GM19238 (cell line): ENCODE data around the gene PPP1R1C.

Experiments used
- DNase-seq: peaks from one replicate; pipeline ENCODE4 v3.0.0; 2011; ENCODE audit warnings: low spot score; ENCODE audit not compliant: insufficient read length

PPP1R1C gene

DNA sequence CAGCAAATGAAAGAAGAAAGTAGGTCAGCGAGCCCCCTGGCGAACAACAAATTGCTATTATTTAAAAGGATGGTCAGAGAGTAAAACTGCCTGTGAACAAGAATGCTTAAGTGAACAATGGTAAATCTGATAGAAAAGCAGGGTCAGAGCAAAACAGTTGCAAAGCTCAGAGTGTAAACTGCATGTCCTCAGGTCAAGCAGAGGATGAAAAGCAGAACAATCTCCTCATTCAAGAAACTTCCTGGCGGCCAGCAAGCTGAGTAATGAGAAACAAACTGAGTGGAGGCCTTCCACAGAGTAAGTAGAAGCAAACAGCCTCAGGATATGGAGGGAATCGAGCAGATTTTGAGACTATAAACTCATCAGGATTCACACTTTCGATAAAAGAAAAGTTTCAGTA, 117.9 kb downstream of the PPP1R1C start:
- DNase-seq = no peak

DNA sequence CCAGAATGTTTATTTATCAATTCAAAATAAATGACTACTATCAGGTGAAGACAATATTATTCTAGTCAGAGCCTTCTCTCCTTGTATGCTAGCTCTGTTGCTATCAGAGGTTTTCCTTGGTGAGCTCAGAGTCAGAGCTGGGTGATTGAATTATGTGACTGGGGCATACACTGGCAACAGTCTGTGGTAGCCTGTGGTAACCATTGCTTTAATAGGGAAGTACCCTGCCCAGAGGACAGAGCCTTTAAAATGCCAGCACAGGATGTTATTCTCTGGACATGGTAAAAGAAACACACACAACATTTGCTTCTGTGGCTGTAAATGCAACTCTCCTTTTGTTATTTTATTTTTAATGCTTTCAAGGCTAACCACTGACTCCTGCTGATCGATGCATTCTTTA, 124.7 kb downstream of the PPP1R1C start:
- no peak for DNase-seq

- DNase-seq = no peak
Measured at GRCh38 chr2:182113334-182113733, 127.7 kb downstream of the PPP1R1C start.

GRCh38 chr2:182115258-182115657, 129.6 kb downstream of the PPP1R1C start:
- no peak for DNase-seq

DNA sequence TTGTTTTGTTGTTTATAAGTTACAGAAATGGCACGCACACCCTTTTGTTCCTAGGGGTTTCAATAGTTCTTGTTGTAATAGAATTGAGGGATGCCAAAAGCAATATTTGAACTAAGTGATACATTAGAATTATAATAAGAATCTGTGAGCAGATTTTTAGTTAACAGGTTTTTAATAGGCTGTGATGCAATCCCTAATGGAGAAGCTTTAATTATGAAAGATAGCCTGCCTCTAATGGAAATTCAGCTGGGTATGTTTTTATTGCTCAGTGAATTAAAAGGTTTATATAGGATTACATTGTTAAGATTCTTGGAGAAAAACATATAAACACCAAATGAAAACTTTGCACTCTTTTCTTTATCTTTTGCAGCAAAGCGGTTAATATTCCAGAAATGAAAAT, 131.1 kb downstream of the PPP1R1C start:
- no peak for DNase-seq

GRCh38 chr2:182117196-182117595, 131.5 kb downstream of the PPP1R1C start:
- no peak for DNase-seq

- DNase-seq = no peak
Measured at GRCh38 chr2:182128821-182129707, 143.4 kb downstream of the PPP1R1C start.

- no peak for DNase-seq
Measured at GRCh38 chr2:182132605-182133004, 147.0 kb downstream of the PPP1R1C start.

DNA sequence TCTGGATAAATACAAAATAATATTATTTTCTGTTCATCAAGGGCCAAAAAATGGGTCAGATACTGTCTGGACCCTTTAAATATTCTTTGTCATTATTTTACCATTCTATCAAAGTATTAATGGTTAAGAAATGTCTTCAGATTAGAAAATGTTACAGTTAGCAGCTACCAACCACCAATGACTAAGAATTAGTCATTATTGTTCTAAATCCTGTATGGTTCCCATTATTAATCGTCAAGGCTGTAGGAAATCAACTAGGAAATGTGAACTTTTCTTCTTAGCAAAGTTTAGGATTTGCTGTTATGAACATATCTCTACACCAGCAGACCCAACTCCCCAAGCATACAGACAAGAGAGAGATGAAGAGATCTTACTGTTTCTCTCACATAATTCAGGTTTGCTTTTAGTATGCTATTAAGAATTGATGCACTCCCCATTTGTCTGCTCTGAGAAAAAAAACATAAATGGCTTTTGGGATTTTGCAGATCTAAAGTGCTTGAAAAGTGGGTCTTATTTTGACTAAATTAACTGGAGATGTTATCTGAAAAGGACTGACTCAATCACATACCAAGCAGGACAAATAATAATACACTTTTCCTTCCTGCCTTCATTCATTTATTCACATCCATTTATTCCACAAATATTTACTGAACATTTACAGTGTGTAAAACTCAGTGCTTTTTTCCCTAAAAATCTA, 147.7 kb downstream of the PPP1R1C start:
- DNase-seq = no peak

DNA sequence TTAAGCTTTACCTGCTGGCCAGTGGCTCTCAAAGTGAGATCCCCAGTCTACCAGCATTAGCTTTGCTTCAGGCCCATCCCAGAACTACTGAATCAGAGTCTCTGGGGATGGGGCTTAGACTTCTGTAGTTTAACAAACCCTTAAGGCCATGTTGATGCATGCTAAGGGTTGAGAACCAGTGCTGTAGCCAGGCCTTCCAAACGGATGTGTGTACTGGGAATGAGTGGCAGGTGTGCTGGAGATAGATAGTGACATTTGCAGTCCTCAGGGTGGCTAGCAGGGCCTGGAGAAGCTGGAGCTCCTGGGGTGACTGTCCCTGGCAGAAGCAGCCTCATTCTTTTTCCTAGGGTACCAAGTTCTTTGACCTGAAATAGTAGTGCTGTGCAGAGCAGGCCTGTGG, 148.5 kb downstream of the PPP1R1C start:
- DNase-seq = no peak

DNA sequence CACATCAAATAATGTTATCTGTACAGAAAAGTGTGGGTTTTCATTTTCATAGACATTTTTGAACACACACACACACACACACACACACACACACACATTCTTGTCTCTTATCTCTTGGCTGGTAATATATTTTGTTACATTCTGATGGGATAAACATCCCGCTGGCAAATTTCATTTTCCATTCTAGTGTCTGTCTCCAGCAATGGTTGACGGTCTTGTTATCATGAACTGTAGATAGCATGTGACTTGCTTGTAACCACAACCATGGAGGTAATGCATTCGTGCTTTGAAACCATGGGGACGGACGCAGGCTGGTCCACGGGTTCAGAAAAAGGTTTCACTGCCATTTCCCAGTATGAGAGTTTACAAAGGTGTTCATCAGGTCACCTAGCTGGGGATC, 156.4 kb downstream of the PPP1R1C start:
- DNase-seq = no peak

DNA sequence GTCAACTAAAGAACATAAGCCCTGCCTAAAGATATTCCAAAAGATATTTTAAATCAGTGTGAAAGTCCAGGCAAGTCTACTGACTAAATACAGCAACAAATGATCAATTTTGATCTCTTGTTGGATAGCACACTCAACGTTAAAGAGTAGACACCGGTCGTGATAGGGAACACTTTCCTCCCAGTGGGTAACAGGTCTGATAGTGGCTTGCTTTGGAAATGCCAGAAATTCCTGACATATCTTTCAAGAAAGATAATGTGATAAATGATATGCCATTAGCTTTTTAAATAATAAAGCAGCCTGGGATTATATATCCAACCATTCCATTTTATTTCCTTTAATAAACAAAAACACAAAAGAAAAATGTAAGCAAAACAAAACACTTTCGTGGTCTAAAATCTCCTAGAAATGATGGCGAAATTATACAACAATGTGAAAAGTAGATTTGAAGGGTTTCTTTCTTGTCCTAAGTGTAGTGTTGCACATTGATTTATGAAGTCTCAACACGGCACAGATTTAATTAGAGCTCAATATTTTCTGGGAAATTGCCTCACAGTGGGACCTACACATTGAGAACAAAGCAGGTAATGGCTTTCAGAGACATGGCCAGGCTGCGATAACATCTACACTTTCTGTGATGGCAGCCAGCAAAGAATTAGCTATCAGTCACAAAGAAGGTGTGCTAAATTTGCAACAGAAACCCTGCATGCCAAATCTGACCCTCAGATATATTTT, 158.6 kb downstream of the PPP1R1C start:
- DNase-seq = no peak

DNA sequence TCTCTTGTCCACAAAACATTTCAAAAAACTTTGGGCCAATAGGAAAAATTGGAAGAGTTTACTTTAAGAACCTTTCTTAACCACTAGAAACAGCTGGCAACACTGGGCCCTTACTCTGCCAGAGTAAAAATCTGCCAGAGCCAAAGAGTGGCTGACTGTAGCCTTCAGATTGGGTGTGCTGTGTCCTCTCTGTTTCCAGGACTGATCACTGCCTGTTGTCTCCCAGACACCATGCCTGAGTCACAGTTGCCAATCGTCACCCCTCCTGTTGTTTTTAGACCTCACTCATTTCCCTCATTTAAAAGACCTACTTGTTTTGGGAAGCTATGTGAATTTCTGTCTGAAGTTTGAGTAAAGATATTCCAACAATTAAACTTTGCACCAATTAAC, 159.1 kb downstream of the PPP1R1C start:
- no peak for DNase-seq

DNA sequence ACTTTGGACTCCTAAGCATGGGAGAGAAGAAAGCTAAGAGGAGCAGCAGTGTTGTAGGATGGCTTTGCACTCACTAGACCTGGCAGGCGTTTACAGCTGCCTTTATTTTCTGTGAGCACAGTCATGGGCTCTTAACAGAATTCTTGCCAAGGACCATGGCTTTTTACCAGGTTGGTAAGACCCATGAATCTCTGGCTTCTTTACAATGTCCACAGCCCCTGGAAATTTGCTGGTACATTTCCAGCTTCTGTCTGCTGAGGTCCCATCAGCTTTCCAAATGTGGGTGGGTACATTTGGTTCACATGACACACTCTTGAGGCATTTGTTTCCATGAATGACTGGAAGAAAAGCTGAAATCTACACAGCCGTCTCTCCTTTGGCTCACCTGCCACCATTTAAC, 162.7 kb downstream of the PPP1R1C start:
- no peak for DNase-seq

DNA sequence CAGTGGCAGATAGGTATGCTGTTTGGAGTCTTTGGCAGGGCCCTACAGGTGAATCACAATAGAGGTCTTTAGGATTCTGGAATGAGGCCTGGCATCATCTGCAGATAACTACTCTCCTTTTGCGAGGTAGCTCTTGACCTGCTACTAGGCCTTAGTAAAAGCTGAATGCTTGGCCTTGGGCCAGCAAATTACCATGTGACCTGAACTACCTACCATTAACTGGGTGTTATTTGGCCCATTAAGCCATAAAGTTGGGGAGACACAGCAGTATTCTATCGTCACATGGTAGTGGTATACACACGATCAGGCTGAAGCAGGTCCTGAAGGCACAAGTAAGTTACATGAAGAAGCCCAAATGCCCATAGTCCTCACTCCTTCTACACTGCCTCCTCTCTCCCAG, 178.2 kb downstream of the PPP1R1C start:
- DNase-seq = no peak

GRCh38 chr2:182164686-182165085, 179.0 kb downstream of the PPP1R1C start:
- DNase-seq = no peak

DNA sequence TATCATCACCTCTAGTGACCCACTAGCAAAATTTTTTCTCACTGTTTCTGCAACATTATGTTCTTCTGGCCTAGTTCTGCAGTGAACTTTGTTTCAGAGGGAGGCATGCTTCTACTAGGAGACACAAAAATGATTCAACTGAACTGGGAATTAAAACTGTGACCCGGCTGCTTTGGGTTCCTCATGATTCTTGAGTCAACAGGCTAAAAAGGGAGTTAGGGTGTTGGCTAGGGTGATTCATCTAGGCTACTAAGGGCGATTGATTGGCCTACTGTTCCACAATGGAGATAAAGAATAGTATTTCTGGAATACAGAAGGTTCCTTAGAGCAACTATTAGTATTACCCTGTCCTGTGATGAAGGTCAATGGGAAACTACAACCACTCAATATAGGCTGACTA, 179.5 kb downstream of the PPP1R1C start:
- no peak for DNase-seq

GRCh38 chr2:182166406-182166805, 180.8 kb downstream of the PPP1R1C start:
- no peak for DNase-seq

- DNase-seq = no peak
Measured at GRCh38 chr2:182166841-182167240, 181.2 kb downstream of the PPP1R1C start.
